ENCODE measurements around the gene HIC2. TPM values are rescaled to one million over a fixed set of nuclear protein-coding genes. Genes with fewer than 3 reads are reported as not detected.

HIC2 gene
- total and polyA plus RNA-seq, 9 of the 15 experiments (the other 6 are each of a cell fraction or from before 2014, with no cell fraction given) = 1.7 to 117 (median 35.5) TPM

GRCh38 chr22:21448627-21449416, 31.7 kb downstream of the HIC2 start (continued):
- TF ChIP-seq FOXO4 (CRISPR knock-in tag; IDR thresholded peaks at IDR 0.05) = no peak
- no peak for TF ChIP-seq BCLAF1 (IDR thresholded peaks at IDR 0.05; ENCODE audit: borderline replicate concordance in 1 of 2, control insufficient read depth in 1 of 2, low read depth in 2 of 2, low read length in 1 of 2)
- 0 out of 2 replicates have a peak, but pooled peaks have one; percentile 24 for TF ChIP-seq STAG1 (CRISPR knock-in tag; IDR thresholded peaks at IDR 0.05; ENCODE audit: borderline replicate concordance)
- no peak for TF ChIP-seq CREM (IDR thresholded peaks at IDR 0.05; ENCODE audit: low read depth)
- peak; percentile 34; the same call in 1 of the 2 replicates for TF ChIP-seq KLF1 (tag; IDR thresholded peaks at IDR 0.05)
- peak; percentile 22; the same call in 1 of the 2 replicates for TF ChIP-seq PTBP1 (IDR thresholded peaks at IDR 0.05; ENCODE audit: low read depth, low read length)
- TF ChIP-seq, protein P1, sequence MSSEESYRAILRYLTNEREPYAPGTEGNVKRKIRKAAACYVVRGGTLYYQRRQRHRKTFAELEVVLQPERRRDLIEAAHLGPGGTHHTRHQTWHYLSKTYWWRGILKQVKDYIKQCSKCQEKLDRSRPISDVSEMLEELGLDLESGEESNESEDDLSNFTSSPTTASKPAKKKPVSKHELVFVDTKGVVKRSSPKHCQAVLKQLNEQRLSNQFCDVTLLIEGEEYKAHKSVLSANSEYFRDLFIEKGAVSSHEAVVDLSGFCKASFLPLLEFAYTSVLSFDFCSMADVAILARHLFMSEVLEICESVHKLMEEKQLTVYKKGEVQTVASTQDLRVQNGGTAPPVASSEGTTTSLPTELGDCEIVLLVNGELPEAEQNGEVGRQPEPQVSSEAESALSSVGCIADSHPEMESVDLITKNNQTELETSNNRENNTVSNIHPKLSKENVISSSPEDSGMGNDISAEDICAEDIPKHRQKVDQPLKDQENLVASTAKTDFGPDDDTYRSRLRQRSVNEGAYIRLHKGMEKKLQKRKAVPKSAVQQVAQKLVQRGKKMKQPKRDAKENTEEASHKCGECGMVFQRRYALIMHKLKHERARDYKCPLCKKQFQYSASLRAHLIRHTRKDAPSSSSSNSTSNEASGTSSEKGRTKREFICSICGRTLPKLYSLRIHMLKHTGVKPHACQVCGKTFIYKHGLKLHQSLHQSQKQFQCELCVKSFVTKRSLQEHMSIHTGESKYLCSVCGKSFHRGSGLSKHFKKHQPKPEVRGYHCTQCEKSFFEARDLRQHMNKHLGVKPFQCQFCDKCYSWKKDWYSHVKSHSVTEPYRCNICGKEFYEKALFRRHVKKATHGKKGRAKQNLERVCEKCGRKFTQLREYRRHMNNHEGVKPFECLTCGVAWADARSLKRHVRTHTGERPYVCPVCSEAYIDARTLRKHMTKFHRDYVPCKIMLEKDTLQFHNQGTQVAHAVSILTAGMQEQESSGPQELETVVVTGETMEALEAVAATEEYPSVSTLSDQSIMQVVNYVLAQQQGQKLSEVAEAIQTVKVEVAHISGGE (CRISPR knock-in tag; IDR thresholded peaks at IDR 0.05) = no peak
- TF ChIP-seq POLR2AphosphoS5 (IDR thresholded peaks at IDR 0.05; ENCODE audit: control insufficient read depth, insufficient read depth, low read depth, low read length) = peak; percentile 63
- peak; percentile 89; the same call in 1 of the 2 replicates for TF ChIP-seq CAMTA2 (CRISPR knock-in tag; conservative IDR thresholded peaks at IDR 0.05)
- TF ChIP-seq NRF1 (conservative IDR thresholded peaks at IDR 0.05 in 1 of 2, IDR thresholded peaks at IDR 0.05 in 1 of 2) = no peak
- TF ChIP-seq, protein P2, sequence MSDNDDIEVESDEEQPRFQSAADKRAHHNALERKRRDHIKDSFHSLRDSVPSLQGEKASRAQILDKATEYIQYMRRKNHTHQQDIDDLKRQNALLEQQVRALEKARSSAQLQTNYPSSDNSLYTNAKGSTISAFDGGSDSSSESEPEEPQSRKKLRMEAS (CRISPR knock-in tag; IDR thresholded peaks at IDR 0.05) = peak; percentile 54; the same call in 1 of the 2 replicates
- TF ChIP-seq ZBTB7A (IDR thresholded peaks at IDR 0.05; ENCODE audit: borderline replicate concordance, control insufficient read depth, low read depth, low read length) = peak; percentile 39; the same call in 1 of the 2 replicates
- no peak for TF ChIP-seq ATF7 (IDR thresholded peaks at IDR 0.05)
- TF ChIP-seq SMAD4 (CRISPR knock-in tag; conservative IDR thresholded peaks at IDR 0.05) = no peak
- no peak for TF ChIP-seq NBN (IDR thresholded peaks at IDR 0.05; ENCODE audit: low read depth)
- no peak for TF ChIP-seq YBX1 (IDR thresholded peaks at IDR 0.05)
- no peak for TF ChIP-seq ZNF121 (CRISPR knock-in tag; conservative IDR thresholded peaks at IDR 0.05)
- TF ChIP-seq PML (IDR thresholded peaks at IDR 0.05; ENCODE audit: low read length) = peak; percentile 12; the same call in 1 of the 2 replicates
- no peak for TF ChIP-seq ZNF146 (CRISPR knock-in tag; IDR thresholded peaks at IDR 0.05; ENCODE audit: unreplicated experiment)

All from K562 (cell line).